ENCODE results near the gene GPSM1.

DNA sequence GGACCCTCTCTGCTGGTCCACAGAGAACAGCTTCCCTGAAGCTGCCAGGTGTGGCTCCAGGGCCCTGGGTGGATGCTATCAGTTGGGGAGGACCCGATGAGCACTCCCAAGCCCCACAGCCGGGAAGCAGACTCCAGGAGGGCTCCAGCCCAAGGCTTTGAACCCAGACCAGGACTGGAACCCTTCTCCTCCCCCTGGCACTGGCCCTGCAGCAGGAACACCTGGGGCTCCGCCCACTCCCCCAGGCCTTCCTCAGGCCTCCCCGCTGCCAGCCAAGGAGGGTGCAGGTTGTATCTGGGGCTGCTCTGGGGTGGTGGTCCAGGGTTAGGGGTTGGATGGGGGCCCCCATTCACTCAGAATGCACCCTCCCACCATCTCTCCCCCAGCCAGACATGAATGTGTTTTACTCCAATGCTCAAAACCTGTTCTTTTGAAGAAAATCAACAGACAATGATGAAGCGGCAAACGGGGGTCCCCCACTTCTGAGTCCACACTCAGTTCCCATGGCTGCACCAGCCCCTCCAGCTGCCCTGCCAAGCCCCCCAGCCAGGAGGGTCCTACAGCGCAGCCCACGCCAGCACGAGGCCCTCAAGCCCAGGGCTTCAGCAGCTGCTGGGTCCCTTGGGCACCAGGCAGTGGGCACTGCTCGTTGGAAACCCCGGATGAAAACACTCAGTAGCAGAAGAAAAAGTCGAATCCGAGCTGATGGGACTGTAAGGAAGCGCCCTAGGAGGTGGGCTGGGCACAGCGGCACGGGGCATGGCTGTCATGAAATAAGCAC is 46.6 kb upstream of the GPSM1 start:
- TF ChIP-seq, protein P1, sequence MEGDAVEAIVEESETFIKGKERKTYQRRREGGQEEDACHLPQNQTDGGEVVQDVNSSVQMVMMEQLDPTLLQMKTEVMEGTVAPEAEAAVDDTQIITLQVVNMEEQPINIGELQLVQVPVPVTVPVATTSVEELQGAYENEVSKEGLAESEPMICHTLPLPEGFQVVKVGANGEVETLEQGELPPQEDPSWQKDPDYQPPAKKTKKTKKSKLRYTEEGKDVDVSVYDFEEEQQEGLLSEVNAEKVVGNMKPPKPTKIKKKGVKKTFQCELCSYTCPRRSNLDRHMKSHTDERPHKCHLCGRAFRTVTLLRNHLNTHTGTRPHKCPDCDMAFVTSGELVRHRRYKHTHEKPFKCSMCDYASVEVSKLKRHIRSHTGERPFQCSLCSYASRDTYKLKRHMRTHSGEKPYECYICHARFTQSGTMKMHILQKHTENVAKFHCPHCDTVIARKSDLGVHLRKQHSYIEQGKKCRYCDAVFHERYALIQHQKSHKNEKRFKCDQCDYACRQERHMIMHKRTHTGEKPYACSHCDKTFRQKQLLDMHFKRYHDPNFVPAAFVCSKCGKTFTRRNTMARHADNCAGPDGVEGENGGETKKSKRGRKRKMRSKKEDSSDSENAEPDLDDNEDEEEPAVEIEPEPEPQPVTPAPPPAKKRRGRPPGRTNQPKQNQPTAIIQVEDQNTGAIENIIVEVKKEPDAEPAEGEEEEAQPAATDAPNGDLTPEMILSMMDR (IDR thresholded peaks at IDR 0.05), result no peak
- TF ChIP-seq POLR2AphosphoS5 (IDR thresholded peaks at IDR 0.05; ENCODE audit: insufficient read depth in 1 of 2, low read depth in 1 of 2) (no peak), POLR2A (IDR thresholded peaks at IDR 0.05) (no peak)
